NCI-H2171 treated with DMSO at 0.1 percent for 48 hours (cell line): ENCODE measurements around the gene ARMC5.
A peak's percentile ranks its signal among the peaks of the same experiment; 100 is the strongest.
"Not testable (repeated sequence)": the region's sequence is repeated elsewhere in the genome, so short reads cannot be mapped to it uniquely, and the experiment has no call there.

Source experiments
- DNase-seq: peaks from one replicate; lab custom pipeline; 2025; lab: John Stamatoyannopoulos, UW

Gene ARMC5, protein sequence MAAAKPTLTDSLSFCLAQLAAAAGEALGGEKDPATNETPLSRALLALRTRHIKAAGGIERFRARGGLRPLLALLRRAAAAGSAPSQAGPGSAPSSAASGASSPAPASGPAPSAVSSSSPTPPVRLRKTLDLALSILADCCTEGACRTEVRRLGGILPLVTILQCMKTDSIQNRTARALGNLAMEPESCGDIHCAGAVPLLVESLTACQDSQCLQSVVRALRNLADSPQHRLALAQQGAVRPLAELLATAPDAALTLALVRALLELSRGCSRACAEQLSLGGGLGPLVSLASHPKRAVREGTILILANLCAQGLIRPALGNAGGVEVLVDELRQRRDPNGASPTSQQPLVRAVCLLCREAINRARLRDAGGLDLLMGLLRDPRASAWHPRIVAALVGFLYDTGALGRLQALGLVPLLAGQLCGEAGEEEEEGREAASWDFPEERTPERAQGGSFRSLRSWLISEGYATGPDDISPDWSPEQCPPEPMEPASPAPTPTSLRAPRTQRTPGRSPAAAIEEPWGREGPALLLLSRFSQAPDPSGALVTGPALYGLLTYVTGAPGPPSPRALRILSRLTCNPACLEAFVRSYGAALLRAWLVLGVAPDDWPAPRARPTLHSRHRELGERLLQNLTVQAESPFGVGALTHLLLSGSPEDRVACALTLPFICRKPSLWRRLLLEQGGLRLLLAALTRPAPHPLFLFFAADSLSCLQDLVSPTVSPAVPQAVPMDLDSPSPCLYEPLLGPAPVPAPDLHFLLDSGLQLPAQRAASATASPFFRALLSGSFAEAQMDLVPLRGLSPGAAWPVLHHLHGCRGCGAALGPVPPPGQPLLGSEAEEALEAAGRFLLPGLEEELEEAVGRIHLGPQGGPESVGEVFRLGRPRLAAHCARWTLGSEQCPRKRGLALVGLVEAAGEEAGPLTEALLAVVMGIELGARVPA

GRCh38 chr16:31458844-31459686, at the start of gene ARMC5:
Gene ARMC5 (plus strand): TSS chr16:31459501. CDS start chr16:31459525, 24 bp downstream.
- peak; percentile 97 for DNase-seq

DNA sequence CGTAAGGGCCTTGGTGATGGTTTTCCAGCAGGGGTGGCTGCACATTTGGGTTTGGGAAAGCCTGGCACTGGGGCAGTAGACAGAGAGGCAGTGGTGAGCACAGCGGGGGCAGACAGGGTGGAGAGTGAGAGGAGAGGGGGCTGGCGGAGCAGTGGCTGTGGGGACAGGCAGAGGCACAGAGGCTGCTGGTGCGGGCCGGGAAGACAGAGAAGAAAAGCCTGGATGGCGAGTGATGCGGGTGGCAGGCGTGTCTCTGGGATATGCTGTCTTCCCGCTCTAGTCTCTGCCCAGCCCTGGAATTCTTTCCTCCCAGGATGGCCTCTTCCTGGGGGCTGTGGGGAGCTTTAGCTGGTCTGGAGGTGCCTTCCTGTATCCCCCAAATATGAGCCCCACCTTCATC, 49.2 kb upstream of the ARMC5 start:
- no peak for DNase-seq

- DNase-seq = no peak
Measured at GRCh38 chr16:31411024-31411844, 48.1 kb upstream of the ARMC5 start.

DNA sequence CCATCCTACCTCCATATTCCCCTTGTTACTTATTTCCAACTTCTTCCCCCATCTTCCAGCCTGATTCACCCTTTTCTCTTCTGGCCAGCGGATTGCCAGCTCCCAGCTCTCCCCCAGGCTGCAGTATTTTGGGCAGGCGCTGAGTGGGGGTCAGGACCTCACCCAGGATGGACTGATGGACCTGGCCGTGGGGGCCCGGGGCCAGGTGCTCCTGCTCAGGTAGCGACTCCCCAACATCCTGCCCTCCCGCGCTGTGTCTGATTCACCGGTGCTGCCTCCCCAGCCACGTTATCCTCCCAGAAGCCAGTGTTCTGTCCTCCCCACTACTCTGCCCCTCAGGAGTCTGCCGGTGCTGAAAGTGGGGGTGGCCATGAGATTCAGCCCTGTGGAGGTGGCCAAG, 46.6 kb upstream of the ARMC5 start:
- DNase-seq = no peak

GRCh38 chr16:31413381-31413780, 45.9 kb upstream of the ARMC5 start:
- no peak for DNase-seq

DNA sequence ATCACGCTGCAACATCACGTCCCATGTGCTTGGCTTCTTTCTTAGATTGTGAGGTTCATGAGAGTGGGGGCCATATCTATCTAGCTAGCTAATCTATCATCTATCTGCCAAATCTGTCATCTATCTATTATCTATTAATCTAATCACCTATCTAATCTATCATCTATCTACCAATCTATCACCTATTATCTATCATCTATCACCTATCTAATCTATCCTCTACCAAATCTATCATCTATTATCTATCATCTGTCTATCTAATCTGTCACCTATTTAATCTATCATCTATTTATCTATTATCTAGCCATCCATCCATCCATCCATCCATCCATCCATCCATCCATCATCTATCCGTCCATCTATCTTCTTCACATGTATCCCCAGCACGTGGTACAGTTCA, 45.4 kb upstream of the ARMC5 start:
- DNase-seq = no peak

- no peak for DNase-seq
Measured at GRCh38 chr16:31414706-31415105, 44.6 kb upstream of the ARMC5 start.

GRCh38 chr16:31416371-31416770, 42.9 kb upstream of the ARMC5 start:
- DNase-seq = no peak

- not testable (repeated sequence) for DNase-seq
Measured at GRCh38 chr16:31417036-31417435, 42.3 kb upstream of the ARMC5 start.

DNA sequence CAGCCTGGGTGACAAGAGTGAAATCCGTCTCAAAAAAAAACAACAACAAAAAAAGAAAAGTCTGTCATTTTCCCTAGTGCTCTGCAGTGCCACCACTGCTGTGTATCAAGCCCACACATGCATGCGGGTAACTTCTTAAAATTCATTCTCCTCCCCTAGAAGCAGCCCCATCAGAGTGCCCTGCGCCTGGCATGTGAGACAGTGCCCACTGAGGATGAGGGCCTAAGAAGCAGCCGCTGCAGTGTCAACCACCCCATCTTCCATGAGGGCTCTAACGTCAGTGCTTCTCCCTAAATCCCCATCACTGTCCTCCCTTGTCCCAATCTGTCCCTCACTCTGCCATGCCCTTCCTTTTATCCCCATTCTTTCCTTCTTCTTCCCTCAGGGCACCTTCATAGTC, 41.4 kb upstream of the ARMC5 start:
- no peak for DNase-seq

- DNase-seq = no peak
Measured at GRCh38 chr16:31420037-31420436, 39.3 kb upstream of the ARMC5 start.

DNA sequence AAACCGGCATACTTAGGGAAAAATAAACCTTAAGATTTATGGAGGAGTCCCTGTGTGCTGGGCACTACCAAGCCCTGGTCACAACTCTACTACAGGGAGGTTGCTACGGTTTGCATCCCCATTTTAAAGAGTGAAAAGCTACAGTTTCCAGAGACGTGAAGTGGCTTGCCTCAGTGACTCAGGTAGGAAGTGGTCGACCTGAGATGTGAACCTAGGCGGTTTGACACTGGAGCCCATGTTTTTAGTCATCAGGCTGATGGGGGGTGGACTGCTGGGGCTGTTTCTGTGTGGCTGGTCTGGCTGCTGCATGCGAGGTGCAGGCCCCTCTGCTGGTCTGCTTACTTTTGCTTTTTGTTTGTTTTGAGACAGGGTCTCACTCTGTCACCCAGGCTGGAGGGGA, 37.7 kb upstream of the ARMC5 start:
- DNase-seq = no peak

DNA sequence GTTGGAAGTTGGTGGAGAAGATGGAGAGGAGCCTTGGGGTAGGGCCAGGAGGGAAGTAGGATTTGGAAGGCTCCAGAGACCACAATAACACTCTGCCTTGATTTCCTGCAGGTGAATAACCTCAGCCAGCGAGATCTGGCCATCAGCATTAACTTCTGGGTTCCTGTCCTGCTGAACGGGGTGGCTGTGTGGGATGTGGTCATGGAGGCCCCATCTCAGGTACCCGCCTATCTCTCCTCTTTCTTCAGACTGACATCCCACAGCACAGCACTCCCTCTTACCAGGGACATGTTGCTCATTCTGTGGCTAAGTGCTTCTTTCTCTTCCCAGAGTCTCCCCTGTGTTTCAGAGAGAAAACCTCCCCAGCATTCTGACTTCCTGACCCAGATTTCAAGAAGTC, 36.1 kb upstream of the ARMC5 start:
- DNase-seq = no peak

DNA sequence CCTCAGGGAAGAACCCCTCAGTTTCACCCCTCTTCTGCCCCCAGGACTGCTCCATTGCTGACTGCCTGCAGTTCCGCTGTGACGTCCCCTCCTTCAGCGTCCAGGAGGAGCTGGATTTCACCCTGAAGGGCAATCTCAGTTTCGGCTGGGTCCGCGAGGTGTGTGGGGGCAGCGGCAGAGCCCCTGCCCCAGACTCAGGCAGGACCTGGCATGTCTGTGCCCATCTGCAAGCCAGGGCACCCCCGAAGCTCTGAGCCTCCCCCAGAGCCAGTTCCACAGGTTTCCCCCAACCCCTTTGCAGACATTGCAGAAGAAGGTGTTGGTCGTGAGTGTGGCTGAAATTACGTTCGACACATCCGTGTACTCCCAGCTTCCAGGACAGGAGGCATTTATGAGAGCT, 35.5 kb upstream of the ARMC5 start:
- no peak for DNase-seq

DNA sequence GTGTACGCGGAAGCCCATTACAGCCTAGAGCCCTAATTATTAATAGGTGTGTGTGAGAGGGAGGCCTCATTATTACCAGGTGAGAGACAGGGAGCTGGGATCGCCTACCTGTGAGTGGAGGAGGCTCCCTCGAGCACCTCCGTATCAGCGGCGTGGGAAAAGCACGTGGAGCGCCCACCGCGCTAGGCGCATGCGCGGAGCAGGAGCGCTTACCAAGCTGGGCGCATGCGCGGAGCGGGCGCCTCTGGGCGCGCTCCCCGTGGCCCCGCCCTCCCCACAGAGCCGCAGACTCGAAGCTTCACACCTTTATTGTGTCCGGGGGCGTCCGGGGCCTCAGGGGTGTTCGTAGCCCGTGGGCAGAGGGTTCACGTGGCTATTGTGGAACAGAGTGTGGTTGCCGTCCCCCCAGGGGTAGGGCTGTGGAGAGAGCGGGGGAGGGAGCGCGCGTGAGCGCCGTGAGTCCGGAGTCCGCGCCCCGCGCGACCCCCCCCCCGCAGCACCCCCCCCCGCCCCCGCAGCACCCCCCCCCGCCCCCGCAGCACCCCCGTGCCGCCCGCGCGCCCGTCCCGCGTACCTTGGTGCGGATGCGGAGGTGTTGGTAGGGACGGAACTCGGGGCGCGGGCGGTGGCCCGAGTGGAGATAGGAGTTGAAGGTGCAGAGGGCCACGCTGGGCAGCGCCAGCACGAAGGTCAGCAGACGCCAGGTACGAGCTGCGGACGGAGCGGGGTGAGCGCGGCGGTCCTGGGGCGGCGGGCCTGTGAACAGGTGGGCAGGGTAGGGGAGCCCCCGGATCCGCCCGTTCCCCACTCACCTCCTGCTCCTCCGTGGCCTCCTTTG, 31.6 kb upstream of the ARMC5 start:
- DNase-seq = peak; percentile 18

DNA sequence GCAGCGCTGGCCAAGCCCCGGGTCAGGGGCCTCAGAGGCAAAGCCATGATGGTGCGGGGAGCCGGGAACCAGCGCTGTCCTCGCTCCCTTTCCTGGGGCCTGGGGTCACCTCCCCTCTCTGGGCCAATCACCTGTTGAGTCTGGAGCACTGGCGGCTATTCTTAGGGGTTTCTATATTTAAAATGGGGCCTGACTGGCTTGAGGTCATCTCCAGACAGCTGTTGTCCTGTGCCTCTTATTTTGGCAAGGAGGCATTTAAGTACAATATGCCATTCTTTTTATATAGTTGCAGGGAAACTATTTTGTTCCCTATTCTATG, 31.1 kb upstream of the ARMC5 start, which contains the start of gene COX6A2:
COX6A2 (minus strand) TSS at position 82 of the 319 bp plus-strand sequence; CDS start at position 47, 35 bp downstream.
- no peak for DNase-seq

- DNase-seq = no peak
Measured at GRCh38 chr16:31428638-31429247, 30.6 kb upstream of the ARMC5 start.

DNA sequence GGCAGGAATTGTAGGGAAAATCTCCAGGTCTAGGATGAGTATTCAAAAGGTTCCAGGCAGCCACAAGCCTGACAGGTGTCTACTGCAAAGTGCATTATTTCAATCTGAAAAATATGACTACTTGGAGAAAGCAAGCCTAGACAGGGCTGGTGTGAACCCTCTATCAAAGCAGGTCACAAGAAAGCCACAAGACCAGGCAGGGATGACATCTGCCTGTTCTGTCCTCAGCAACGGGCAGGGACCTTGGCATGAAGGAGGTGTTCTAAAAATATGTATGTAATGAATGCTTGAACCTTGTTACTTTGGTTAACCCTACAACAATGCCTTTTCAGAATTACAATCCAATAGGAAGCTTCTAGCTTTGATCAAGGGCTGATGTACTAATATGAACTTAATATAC, 30.0 kb upstream of the ARMC5 start:
- no peak for DNase-seq

DNA sequence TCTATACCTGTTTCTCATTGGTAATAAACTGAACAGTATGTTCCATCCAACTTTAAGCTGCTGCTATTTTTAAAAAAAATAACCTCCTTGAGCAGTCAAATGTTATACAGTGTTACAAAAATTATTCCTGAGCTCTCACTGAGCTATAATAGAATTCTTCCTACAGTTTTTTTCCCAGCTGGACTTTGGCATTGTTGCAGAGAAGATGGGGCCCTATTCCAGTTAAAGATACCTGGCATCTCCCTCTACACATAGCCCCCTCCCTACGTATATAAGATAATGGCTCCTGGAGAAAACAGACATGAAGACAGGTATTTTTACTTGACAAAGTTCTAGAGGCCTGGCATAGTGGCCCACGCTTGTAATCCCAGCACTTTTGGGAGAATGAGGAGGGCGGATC, 29.5 kb upstream of the ARMC5 start:
- DNase-seq = no peak
